ENCODE results near the gene C1orf21.

C1orf21 gene

GRCh38 chr1:184445997-184446396 lies 59.2 kb downstream of the C1orf21 start:
- no peak for DNase-seq (ENCODE audit: low read depth, low spot score)

GRCh38 chr1:184447651-184448185 lies 60.9 kb downstream of the C1orf21 start:
- no peak for DNase-seq (ENCODE audit: low read depth, low spot score)

DNA sequence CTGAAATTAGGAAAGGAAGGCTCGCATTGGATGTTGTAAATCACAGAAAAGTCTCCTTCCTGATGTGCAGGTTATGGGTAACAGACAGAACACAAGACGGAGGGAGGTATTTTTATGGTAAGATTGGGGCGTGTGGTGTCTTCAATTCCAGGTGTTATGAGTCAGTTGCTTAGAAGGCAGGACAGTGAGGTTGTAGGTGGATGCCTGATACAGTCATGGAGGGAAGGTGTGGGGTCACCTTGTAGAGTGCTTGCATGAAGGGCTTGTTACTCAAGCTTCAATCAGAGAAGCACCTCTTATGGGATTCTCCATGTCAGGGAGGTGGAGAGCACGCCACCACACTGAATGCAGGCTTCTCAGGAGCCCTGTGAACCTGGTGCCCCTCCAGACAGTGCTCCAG lies 63.1 kb downstream of the C1orf21 start:
- no peak for DNase-seq (ENCODE audit: low read depth, low spot score)

DNA sequence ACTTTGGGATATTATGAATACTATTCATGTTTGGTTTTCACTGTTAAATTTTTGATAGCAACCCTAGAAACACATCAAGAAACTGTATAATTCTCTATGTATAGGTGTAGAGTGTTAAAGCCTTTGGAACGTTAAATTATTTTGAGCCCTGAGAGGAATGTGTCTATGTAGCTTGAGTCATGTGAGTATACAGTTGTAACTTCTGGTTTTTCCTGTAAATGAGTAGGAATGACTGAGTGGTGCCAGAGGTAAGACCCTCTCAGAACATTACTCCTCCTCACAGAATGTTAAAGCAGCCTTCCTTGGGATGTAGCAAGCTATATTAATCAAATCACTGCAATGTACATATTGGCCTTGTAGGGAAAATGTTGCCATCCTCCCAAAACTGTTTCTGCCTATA lies 69.0 kb downstream of the C1orf21 start:
- no peak for DNase-seq (ENCODE audit: low read depth, low spot score)

- no peak for DNase-seq (ENCODE audit: low read depth, low spot score)
These were observed 69.4 kb downstream of the C1orf21 start for GRCh38 chr1:184456189-184456588.

DNA sequence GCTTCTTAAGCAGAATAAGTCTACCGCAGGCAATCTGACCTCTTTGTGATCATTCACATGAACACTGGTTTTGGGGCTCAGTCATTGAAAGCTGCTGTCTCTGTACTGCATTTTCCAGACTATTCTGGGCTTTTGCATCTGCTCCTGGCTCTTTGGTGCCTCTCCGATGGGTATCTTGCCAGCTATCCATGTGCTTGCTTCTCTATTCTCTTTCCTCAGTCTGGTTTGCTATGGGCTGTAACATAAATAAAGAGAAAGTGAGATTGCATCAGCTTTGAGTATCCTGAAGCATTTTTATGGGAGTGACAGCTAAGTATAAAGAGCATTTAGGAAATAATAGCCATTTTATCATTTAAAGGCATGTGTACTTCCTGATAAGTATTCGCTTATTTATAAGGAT lies 70.7 kb downstream of the C1orf21 start:
- no peak for DNase-seq (ENCODE audit: low read depth, low spot score)

- DNase-seq (ENCODE audit: low read depth, low spot score): no peak
These were observed 74.5 kb downstream of the C1orf21 start for GRCh38 chr1:184461321-184461720.

DNA sequence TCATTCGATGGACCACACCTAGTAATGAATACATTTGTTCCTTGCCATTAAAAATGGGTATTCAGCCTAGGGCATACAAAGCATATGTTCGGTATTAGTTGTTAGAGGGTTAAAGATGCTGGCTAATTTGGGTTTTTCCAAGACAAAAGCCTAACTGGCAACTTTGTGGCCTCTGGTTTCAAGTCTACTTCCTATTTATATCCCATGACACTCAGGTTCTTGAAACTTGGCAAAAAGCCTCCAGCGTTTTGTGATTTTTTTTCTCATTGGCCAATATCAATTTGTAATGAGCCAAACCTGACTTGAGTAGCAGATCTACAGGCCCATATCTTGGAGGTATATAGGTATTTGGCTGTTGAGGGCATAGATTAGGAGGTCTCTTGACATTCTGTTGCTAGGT lies 75.3 kb downstream of the C1orf21 start:
- DNase-seq (ENCODE audit: low read depth, low spot score): no peak

DNA sequence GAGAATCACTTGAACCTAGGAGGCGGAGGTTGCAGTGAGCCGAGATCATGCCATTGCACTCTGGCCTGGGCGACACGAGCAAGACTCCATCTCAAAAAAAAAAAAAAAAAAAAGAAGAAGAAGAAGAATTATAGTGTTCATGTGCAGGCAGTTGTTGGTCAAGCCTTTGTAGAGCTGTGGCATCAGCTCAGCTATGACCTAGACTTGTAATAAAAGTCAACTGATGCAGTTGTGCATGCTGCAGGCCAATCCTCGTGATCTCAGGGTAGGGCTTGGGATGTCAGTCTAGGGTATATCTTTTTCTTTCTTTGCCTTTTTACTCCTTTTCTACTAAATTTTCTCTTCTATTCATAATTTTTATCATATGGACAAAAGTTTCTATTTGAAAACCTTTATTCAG lies 76.2 kb downstream of the C1orf21 start:
- DNase-seq (ENCODE audit: low read depth, low spot score): no peak

DNA sequence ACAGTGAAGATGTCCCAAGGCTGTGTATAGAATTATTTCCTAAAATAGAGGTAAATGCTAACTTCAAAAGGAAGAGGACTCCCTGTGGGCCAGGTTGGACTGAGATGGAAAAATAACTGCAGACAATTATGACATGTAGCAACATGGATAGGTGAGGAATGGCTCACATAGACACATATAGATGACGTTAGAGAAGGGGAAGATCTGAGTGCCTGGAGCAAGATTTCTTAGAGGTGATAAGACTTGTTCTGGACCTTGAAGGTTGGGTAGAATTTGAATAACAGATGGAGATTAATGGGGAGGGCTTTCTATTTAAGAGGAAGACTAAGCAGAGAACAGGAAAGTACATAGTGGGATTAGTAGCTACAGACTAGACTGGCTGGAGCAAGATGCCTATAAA lies 76.9 kb downstream of the C1orf21 start:
- DNase-seq (ENCODE audit: low read depth, low spot score): no peak

DNA sequence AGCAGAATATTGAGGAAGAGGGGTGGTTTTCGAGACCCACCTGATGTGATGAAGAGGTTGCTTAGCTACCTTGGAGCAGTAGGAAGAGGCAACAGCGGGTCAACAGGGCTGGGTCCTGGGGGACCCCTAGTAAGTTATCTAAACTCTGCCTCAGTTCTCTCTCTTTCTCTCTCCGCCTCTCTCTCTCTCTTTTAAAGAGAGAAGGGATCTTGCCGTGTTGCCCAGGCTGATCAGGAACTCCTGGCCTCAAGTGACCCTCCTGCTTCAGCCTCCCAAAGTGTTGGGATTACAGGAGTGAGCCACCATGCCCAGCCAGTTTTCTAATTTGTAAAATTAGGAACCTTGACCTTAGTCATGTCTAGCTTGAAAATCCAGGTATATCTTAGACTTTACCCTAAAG lies 77.9 kb downstream of the C1orf21 start:
- DNase-seq (ENCODE audit: low read depth, low spot score): no peak

GRCh38 chr1:184465489-184466146 lies 78.8 kb downstream of the C1orf21 start:
- no peak for DNase-seq (ENCODE audit: low read depth, low spot score)

DNA sequence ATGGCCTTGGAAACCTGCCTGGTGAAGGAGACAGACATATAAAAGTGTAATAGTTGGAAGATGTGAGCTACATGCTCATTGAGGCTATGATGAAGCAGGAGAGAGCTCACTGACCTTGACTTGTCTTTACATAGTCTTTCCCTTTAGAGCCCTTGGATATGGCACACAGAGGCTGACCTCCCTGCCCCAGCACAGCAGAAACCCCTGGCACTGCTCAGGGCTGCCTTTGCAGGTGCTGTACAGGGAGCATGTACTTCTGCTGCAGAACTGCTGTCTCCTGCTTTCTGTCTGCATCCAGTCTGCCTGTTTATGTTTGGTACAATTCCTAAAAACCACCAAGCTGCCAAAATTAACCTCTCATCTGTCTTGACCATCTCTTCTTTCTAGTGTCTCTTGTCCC lies 80.5 kb downstream of the C1orf21 start:
- DNase-seq (ENCODE audit: low read depth, low spot score): no peak

- DNase-seq (ENCODE audit: low read depth, low spot score): no peak
These were observed 82.6 kb downstream of the C1orf21 start for GRCh38 chr1:184469396-184469795.

DNA sequence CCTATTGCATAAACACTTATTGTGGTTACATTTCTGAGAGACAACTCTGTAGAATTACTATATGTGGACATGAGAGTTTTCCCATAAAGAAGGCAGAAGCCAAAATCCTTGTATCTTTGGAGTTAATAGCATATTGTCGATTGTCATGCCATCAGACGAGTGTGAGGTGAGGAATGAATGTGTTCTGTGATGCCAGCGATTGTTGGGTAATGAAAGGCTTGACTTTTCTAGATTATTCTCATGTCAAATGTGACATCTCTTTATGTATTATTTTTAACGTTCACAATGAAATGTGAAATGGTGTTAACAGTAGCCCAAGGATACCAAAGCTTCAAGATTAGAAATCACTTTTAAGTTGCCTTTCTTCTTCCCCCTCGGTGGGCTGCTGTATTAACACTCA lies 84.9 kb downstream of the C1orf21 start:
- no peak for DNase-seq (ENCODE audit: low read depth, low spot score)

GRCh38 chr1:184472136-184472535 lies 85.3 kb downstream of the C1orf21 start:
- DNase-seq (ENCODE audit: low read depth, low spot score): no peak

- DNase-seq (ENCODE audit: low read depth, low spot score): no peak
These were observed 86.5 kb downstream of the C1orf21 start for GRCh38 chr1:184473176-184473966.

DNA sequence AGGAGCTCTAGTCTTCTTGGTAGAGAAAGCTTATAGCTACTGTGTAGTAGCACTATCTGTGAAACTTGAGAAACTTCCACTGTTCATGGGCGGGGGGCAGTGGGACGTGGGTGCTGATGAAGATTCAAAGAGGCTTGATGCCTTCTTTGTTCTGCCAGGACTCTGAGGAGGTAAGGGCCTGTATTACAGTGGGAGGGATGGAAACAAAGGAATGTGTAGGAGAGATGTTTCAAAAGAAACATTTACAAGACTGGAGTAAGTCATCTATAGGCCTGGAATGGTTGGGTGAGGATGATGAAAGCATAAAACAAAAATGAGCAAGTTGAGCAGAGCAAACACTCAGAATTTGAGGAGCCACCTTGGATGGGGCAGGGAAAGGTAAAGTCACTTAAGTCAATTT lies 89.4 kb downstream of the C1orf21 start:
- DNase-seq (ENCODE audit: low read depth, low spot score): no peak

DNA sequence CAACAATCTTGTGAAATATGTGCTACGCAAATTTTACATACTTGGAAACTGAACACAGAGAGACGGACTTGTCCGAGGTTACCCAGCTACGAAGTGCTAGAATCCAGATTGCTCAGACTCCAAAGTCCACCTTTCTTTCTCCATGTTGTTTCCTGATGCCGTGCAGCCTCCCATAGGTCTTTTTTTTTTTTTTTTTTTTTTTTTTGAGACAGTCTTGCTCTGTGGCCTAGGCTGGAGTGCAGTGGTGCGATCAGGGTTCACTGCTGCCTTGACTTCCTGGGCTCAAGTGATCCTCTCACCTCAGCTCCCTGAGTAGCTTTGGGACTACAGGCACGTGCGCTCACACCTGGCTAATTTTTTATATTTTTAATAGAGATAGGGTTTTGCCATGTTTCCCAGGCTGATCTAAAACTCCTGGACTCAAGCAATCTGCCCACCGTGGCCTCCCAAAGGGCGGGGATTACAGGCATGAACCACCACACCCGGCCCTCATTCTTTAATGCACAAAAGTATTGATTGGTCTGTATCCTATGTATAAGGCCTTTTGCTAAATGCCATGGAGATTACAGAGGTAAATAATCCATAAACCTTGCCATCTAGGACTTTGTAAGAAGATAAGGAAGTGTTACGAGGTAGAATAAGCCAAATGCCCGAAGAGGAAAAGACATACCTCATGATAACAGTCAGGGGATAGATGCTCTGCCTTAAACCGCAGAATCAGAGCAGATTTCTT lies 92.8 kb downstream of the C1orf21 start:
- no peak for DNase-seq (ENCODE audit: low read depth, low spot score)

- no peak for DNase-seq (ENCODE audit: low read depth, low spot score)
These were observed 93.9 kb downstream of the C1orf21 start for GRCh38 chr1:184480736-184481135.

- no peak for DNase-seq (ENCODE audit: low read depth, low spot score)
These were observed 95.3 kb downstream of the C1orf21 start for GRCh38 chr1:184482136-184482535.

- DNase-seq (ENCODE audit: low read depth, low spot score): no peak
These were observed 96.4 kb downstream of the C1orf21 start for GRCh38 chr1:184483101-184483683.
